WERI-Rb-1 (cell line): Measurements from ENCODE around the gene PCSK5.

Source experiments
- DNase-seq: peaks from one replicate; pipeline ENCODE4 v3.0.0-alpha.2; 2020
- H3K27ac ChIP-seq: fragments of 250-450 bp; sonication (Bioruptor Pico); 2 replicates; pipeline ENCODE4 v1.5.1; 2020; ENCODE audit warnings: mild to moderate bottlenecking, moderate library complexity
- H3K27me3 ChIP-seq: fragments of 250-450 bp; sonication (Bioruptor Pico); 2 replicates; pipeline ENCODE4 v1.5.1; 2021; ENCODE audit warnings: mild to moderate bottlenecking, low read depth, moderate library complexity; ENCODE audit not compliant: insufficient read depth, severe bottlenecking
- H3K36me3 ChIP-seq: fragments of 250-450 bp; sonication (Bioruptor Pico); 2 replicates; pipeline ENCODE4 v1.5.1; 2020; ENCODE audit warnings: mild to moderate bottlenecking, moderate library complexity
- H3K4me3 ChIP-seq: 2 replicates; pipeline ENCODE4 v1.5.1; 2011; ENCODE audit warnings: low read depth, mild to moderate bottlenecking, control low read depth, low read length
- H3K9me3 ChIP-seq: fragments of 250-450 bp; sonication (Bioruptor Pico); 2 replicates; pipeline ENCODE4 v1.5.1; 2021; ENCODE audit warnings: mild to moderate bottlenecking, moderate library complexity; ENCODE audit not compliant: severe bottlenecking
- TF ChIP-seq, protein P1 (sequence below): IDR thresholded peaks from 2 replicates; pipeline ENCODE4 v1.5.1; 2011; ENCODE audit warnings: low read depth, mild to moderate bottlenecking, control low read depth, inconsistent platforms, low read length

PCSK5 gene

DNA sequence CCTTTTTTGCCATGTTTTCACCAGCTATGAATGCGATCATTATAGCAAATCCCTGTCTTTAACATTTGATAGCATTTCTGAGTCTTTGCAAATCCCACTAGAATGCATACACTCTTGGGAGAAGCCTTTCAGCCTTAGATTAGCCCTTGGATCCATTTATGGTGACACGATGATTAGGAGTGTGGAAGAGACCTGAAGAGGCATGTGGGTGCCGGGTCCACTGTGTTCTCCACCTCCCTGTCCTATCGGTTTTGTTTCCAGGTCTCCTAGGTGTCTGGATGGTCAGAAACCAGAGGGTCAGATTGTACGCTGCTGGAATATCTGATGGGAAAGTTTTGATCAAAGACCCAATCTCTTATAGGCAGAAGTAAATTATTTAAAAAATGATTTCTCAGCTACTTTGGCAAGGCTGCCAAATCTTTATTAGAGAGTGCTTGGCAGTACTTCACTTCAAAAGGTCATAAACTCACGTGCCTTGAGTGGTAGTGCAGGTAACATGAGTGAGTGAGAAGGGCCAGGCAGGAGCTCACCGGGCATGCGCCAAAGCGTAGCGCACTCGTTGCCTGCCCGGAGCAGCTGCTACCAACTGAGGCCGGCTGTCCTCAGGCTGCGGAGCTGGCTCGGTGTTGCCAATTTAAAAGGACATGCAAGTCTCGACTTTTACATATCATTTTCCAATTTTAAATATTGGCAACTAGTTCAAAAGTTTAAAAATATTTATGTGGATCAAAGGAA, 51.3 kb downstream of the PCSK5 start:
- TF ChIP-seq, protein P1, sequence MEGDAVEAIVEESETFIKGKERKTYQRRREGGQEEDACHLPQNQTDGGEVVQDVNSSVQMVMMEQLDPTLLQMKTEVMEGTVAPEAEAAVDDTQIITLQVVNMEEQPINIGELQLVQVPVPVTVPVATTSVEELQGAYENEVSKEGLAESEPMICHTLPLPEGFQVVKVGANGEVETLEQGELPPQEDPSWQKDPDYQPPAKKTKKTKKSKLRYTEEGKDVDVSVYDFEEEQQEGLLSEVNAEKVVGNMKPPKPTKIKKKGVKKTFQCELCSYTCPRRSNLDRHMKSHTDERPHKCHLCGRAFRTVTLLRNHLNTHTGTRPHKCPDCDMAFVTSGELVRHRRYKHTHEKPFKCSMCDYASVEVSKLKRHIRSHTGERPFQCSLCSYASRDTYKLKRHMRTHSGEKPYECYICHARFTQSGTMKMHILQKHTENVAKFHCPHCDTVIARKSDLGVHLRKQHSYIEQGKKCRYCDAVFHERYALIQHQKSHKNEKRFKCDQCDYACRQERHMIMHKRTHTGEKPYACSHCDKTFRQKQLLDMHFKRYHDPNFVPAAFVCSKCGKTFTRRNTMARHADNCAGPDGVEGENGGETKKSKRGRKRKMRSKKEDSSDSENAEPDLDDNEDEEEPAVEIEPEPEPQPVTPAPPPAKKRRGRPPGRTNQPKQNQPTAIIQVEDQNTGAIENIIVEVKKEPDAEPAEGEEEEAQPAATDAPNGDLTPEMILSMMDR, result no peak
- no peaks in the 10 kb centered on the region for H3K9me3 ChIP-seq
- H3K27ac ChIP-seq, result no peak overlapping the region
- no peak for DNase-seq
- no peaks in the 10 kb centered on the region for H3K36me3 ChIP-seq
- no peaks in the 10 kb centered on the region for H3K27me3 ChIP-seq
- H3K4me3 ChIP-seq, result no peak overlapping the region

DNA sequence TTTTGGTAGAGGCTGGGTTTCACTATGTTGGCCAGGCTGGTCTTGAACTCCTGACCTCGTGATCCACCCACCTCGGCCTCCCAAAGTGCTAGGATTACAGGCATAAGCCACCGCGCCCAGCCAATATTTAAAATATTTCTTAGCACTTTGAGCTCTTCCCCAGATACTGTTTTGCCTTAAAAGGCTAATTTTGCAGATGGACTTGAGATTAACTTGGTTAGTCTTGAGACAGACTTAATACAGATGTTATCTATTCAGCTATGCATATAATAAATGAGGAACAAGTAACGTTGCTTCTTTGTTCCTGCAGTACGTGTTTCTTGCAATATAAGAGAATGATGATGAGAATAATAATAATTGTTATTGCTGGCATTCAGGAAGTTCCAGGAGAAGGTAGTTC, 56.3 kb downstream of the PCSK5 start:
- H3K27ac ChIP-seq, result no peak overlapping the region
- no peak for DNase-seq
- H3K27me3 ChIP-seq, result no peaks in the 10 kb centered on the region
- no peak overlapping the region for H3K4me3 ChIP-seq
- H3K9me3 ChIP-seq, result no peaks in the 10 kb centered on the region
- H3K36me3 ChIP-seq, result no peaks in the 10 kb centered on the region
- TF ChIP-seq, protein P1, result no peak

DNA sequence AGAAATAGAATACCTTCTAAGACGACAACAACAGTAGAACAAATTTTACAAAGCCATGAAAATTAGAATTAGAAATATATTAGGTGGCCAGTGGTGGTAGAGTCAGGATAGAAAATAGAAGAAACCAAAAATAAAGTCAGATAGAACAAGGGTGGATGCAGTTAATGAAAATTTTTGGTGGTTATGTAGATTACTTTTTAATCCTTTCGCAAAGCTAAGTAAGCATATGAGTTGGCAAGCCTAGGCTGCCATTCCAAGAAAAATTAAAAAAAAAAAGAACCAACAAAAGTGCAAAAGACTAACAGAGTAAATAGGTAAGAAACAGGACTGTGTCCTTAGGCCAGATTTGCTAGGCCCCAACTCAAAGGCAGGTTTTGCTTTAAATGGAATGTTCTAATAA, 56.8 kb downstream of the PCSK5 start:
- no peak for DNase-seq
- TF ChIP-seq, protein P1, result no peak
- Histone ChIP-seq H3K9me3 (no peaks in the 10 kb centered on the region), H3K4me3 (no peak overlapping the region), H3K36me3 (no peaks in the 10 kb centered on the region), H3K27ac (no peak overlapping the region), H3K27me3 (no peaks in the 10 kb centered on the region)

DNA sequence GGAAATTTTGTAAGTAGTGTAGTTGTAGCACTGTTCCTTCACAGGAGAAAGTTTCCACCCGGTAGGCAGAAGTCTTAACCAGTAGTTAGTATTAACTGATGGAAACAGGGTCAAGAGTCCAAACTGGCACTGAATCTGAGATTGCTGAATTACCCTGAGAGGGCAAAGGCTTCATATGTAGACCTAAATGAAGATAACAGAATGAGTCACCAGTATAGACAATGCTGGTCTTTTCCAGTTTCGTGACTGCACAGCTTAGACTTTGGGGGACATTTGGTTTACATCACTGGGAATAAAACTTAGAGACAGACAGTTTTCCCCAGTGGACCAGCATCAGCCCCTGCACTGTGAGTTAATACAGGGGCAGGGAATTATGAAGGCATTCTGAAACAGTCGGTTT, 60.5 kb downstream of the PCSK5 start:
- H3K36me3 ChIP-seq, result no peaks in the 10 kb centered on the region
- TF ChIP-seq, protein P1, result no peak
- no peaks in the 10 kb centered on the region for H3K9me3 ChIP-seq
- H3K27me3 ChIP-seq, result no peaks in the 10 kb centered on the region
- no peak overlapping the region for H3K4me3 ChIP-seq
- DNase-seq, result no peak
- H3K27ac ChIP-seq, result no peak overlapping the region

DNA sequence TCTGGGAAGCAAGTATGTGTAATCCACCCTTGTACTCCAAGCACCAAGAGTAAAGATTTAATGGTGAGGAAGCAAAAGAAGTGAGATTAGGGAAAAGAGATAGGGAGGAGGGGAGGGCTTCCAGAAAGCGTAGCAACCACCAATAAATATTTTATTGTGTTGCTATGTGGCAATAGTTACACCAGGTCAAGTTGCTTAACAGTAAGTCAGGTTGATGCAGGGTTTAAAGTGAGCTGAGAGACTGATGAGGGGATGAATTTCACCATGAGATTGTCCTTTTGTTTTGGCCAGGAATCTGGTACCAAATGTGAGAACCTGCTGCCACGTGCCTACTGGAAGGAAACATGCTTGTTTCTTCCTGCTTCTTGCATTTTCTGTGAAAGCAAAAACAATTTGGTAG, 62.7 kb downstream of the PCSK5 start:
- Histone ChIP-seq H3K27me3 (no peaks in the 10 kb centered on the region), H3K36me3 (no peaks in the 10 kb centered on the region), H3K27ac (no peak overlapping the region), H3K9me3 (no peaks in the 10 kb centered on the region), H3K4me3 (no peak overlapping the region)
- TF ChIP-seq, protein P1, result no peak
- DNase-seq, result no peak

DNA sequence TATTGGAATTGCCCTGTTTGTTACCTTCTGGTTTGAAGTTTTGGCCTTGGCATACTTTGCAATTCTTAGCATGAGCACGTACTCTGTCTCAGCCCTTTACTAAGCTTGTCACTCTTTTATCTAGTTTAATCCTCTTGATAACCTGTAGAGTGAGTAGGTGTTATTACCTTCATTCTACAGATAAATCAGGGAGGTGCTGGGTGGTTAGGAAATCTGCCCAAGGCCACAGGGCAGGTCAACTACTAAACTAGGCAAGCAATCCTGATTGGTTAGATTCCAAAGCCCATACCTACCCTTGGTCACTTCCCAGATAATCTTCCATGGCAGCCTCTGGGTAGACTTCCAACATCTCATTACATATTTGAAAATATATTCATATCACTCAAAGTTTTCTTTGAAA, 65.7 kb downstream of the PCSK5 start:
- TF ChIP-seq, protein P1, result no peak
- H3K4me3 ChIP-seq, result no peak overlapping the region
- no peaks in the 10 kb centered on the region for H3K27me3 ChIP-seq
- no peak for DNase-seq
- H3K36me3 ChIP-seq, result no peaks in the 10 kb centered on the region
- no peaks in the 10 kb centered on the region for H3K9me3 ChIP-seq
- no peak overlapping the region for H3K27ac ChIP-seq
